Iris pigment epithelial cell (primary cell): ENCODE data around the gene TCFL5.
A peak's percentile ranks its signal among the peaks of the same experiment; 100 is the strongest.

ENCODE experiments used
- DNase-seq: peaks from one replicate; pipeline ENCODE4 v3.0.0-alpha.2; 2011; ENCODE audit warnings: low read depth

Gene TCFL5

DNA sequence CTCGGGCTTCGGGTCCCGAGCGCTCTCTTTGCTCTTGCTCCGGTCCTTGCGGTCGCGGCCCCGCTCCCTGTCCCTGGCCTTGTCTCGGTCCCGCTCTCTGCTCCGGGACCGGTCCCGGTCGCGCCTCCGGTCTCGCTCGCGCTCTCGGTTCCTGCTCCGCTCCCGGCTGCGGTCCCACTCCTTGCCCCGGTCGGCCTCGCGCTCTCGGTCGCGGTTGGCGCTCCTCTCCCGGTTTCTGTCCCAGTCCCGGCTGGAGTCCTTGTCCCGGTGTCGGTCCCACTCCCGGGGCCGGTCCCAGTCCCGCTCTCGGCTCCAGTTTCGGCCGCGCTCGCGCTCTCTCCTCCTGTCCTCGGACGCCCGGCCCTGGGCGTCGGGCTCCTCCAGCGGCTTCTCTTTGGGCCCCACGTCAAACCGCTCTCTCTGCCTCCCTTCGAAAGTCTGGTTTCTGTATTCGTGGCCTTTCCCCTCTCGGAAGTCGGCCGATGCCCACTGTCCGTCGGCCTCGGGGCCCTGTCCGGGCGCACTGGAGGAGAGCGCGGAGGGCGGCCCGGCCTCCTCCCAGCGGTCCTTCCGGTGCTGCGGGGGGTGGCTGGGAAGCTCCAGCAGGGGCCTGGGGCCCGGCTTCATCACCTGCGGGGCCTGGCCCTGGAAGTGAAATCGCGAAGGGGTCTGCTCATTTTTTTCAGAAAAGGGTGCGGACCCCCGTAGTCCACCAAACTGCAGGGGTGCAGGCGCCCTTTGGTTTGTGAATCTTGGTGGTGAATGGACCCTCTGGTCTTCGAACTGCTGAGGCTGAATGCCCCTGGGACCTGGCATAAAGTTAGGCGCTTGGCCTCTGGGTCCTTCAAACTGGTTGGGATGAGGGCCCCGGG is 17.9 kb upstream of the TCFL5 start:
- DNase-seq = no peak

- DNase-seq = no peak
Observed at GRCh38 chr20:62878244-62879038, 16.8 kb upstream of the TCFL5 start.

DNA sequence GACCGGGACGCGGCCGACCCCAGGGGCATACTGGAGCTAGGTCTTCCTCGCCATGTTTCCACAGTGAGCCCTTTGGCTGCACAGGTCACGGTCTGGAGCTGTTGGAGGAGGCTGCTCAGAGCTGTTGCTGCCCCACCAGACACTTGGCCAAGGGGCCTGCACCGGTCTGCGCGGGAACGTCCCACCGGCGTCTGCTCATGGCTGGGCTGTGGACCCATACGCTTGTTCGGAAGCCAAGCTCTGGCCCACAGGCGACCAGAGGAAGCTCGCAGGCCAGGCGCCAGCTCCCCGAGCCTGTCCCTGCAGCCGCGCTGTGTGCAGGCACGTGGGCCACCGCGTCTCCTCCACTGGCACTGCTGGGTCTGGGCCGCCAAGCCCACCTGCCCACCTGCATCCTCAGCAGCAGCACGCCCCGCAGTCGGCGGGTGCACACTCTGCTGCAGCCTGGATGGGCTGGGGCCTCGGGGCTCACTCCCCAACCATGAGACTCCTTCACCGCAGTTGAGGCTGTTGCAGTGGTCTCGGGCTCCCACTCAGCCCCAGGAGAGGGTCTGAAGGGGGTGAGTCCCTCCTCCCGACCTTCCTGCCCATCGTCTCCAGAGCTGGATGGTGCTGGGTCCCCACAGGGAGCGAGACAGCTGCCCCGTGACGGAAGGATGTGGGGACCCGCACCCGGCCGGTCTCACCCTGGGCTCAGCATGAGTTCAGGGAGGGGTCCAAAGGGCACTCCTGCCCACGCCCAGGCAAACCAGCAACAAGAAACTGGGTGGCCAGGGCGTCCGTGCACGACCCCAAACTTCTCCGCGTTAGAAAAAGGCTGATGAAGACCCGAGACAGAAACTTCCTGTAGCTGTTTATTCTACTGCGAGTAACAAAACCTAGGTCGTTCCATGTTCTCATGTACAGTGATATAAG is 15.5 kb upstream of the TCFL5 start:
- peak; percentile 46 for DNase-seq

DNA sequence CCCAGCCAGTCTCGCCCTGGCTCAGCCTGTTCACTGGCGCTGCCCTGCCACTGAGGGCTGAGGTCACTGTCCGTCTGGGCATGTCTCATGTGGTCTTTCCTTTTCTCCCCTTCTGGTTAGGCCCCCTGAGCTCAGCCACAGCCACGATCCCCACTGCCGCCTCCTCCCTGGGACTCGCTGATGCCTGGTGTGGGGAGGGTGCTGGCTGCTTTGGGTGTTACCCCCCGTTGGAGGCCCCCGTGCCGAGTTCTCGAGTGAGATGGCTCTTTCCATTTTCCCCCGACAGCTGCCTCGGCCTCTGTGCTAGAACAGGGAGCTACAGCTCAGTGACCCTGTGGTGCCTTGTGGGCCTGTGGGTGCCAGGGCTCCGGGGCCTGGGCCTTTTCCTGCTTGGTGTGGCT is 14.9 kb upstream of the TCFL5 start:
- DNase-seq = no peak

DNA sequence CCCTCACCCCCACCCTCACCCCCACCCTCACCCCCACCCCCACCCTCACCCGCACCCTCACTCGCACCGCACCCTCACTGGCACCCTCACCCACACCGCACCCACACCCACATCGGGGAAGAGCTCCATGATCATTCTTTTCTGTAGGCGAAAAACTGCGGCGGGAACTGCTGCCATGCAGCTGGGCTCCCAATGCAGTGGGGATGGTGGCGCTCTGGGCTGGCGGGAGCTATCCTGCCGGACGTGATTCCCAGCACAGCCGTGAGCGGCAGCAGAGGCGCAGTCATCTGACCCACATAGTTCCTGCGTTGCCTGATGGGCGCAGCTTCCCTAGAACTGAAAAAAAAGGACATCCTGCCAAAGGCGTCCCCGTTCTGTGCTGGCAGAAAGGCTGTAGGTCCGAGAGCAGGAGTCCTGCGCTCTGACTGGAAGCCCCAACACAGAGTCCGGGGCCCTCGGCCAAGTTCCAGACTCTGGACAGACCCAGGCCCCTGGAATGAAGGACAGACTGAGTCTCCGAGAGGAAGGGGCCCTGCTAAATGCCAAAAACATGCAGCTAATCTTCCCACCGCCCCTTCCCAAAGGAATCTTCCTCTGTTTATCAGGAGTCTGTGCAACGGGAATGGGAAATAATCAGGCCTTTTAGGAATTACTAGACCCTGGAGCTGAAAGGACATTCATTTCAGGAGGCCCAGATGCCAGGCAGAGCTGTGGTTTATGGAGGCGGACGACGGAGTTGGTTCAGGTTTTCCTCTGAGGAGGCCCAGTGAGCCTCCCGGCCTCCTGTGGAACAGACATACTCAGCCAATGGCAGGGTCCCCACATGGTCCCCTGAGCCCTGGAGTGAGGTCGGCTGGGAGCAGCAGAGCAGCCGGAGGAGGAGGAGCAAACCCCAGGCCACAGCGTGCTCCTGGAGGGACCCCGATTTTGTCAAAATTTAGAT is 14.1 kb upstream of the TCFL5 start:
- peak; percentile 79 for DNase-seq

DNA sequence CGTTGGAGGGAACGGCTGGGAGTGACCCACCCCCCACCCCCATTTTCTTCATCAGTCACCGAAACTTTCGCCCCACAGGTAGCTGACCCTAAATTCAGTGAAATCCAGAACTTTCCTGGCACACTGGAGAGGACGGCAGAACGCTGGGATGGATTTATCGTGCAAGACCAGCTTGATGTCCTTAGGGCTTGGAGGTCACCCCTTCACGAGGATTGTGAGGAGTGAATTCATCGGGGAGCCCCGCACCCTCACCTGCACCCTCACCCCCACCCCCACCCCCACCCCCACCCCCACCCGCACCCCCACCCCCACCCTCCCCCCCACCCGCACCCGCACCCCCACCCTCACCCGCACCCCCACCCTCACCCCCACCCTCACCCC is 13.3 kb upstream of the TCFL5 start:
- DNase-seq = no peak

- peak; percentile 49 for DNase-seq
Observed at GRCh38 chr20:62873681-62874031, 12.0 kb upstream of the TCFL5 start.

DNA sequence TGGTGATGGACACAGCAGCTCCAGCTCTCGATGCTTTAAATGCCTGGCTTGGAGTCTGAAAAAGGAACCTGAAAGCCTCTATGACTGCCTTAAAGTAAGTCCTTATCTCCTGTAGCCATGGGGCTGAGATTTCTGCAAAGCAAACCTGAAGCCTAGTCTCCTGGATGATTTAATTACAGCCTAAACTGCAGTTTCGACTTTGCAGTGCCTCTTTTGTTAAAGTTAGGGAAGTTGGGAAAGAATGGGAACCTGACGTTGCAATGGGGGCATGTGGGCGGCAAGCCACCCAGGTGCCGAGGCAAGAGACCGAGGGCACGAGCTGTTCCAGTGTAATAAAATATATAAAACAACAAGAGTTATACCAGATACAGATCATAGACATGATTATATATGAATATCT is 11.7 kb upstream of the TCFL5 start:
- DNase-seq = no peak

DNA sequence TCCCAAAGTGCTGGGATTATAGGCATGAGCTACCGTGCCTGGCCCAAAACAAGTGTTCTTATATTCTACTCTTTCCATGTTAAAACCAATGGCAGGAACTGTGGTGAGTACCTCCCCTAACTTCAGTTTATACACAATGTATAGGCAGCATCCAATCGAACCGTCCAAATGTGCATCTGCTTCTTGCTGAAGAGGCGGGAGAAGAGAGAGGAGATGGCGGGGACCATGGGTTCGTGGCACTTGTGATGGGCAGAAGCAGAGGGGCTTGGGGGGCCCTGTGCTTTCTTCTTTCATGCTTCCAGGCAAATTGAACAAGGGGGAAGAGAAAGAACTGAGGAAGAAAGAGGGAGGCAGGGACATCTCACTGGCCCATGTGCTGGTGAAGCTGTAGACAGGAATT is 11.2 kb upstream of the TCFL5 start:
- no peak for DNase-seq

- no peak for DNase-seq
Observed at GRCh38 chr20:62872184-62872847, 10.7 kb upstream of the TCFL5 start.

- no peak for DNase-seq
Observed at GRCh38 chr20:62864207-62864606, 2.6 kb upstream of the TCFL5 start.

DNA sequence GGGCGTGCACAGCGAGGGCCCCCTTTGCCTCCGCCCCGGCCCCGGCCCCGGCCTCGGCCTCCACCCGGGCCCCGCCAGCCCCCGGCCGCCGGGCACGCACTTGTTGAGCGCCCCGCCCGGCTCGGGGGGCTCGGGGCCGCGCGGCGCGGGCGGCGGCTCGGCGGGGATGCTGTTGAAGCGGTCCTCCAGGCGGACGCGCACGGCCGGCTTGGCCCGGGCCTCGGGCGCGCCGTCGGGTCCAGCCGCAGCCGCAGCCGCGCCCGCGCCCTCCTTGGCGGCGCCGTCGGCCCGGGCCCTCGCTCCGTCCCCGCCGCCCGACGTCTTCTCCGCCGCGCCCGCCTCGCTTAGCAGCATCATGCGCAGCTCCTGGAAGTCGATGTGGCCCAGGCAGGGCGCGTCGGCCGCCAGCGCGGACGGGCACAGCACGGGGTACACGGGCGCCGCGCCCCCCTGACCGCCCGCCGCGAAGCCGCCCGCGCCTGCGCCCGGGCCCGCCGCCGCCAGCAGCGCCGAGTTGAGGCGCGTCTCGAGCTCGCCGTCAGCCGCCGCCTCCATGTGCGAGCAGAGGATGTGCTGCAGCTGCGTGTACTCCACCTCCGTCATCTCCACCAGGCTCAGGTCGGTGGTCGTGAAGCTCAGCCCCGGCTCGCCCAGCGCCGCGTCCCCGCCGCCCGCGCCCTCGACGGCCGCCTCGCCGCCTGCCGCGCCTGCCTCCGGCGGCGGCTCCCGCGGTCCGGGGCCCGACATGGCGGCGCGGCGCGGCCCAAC is 514 bp downstream of the TCFL5 start:
- peak; percentile 36 for DNase-seq

GRCh38 chr20:62860391-62860923 is 1.2 kb downstream of the TCFL5 start:
- DNase-seq = peak; percentile 28

GRCh38 chr20:62859721-62860120 is 1.9 kb downstream of the TCFL5 start:
- DNase-seq = no peak

DNA sequence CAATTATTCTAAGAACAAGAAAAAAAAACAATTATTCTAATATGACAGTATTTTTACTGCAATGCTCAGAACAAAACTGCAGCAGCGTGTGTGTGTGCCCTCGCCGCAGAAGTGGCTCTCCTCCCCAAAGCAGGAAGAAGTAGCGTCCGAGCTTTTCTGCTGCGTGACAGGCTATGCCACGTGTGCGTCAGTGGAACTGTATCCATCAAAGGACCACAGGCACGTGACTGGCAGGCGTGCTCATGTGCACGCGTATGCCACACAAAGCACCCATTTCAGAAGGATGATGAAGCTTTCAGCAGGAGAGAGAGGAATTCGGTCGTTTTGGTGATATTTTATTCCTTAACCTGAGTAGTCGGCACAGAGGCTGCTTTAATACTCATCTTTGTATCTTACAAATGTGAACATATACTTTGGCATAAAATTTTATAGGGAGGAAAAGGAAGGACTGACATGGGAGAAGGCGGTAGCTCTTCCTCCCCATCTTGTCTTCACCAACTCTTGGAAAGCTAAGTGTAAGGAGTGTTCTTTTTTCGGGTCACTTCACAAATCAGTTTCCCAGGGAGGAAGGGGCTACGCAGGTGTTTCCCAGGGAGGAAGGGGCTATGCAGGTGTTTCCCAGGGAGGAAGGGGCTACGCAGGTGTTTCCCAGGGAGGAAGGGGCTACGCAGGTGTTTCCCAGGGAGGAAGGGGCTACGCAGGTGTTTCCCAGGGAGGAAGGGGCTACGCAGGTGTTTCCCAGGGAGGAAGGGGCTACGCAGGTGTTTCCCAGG is 3.4 kb downstream of the TCFL5 start:
- DNase-seq = no peak

DNA sequence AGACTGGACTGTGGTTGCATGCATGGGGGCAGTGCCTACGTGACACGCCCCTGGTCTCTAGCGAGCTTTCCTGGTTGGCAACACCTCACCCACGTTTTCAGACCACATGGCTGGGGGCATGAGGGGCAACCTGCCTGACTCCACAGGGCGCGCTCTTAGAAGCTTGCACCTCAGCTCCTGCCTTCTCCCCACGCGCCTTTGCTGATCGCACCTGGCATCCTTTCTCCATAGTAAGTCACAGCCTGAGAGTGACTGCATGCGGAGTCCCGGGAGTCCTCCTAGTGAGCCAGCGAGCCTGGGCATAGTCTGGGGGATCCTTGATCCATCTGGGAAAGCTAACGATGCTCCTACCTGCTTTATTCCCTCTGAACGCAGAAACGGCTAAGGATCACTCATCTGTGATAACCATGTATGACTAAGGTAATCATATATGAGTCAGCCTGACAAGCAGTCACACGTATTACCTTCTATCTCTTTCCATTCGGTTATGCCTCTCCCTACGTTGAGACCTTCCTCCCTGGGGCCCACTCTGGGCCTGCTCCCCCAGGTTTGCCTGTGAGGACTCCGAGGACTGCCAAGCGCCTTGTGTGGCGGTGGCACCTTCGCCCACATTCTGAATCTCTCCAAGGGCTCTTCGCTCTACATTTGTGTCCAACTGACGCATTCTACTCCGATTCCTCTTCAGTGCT is 4.5 kb downstream of the TCFL5 start:
- no peak for DNase-seq

- no peak for DNase-seq
Observed at GRCh38 chr20:62855120-62855519, 6.5 kb downstream of the TCFL5 start.

GRCh38 chr20:62854121-62854520 is 7.5 kb downstream of the TCFL5 start:
- DNase-seq = no peak
